ENCODE results near the gene NFATC3. TPM values are rescaled to one million over a fixed set of nuclear protein-coding genes. Genes with fewer than 3 reads are reported as not detected.
"Not testable (repeated sequence)": the region's sequence is repeated elsewhere in the genome, so short reads cannot be mapped to it uniquely, and the experiment has no call there.

NFATC3 gene
- total RNA-seq, 1 donor from 2014 or later, result 20.9 TPM

GRCh38 chr16:68097088-68097487 is 11.9 kb downstream of the NFATC3 start:
- no peak overlapping the region for H3K4me3 ChIP-seq
- H3K36me3 ChIP-seq, result no peaks in the 10 kb centered on the region
- DNase-seq, result no peak
- TF ChIP-seq CTCF (IDR thresholded peaks at IDR 0.05; ENCODE audit: borderline replicate concordance), result no peak
- intact Hi-C loops (cut with micrococcal nuclease), result loop anchor here (10.0 kb wide), 1 partner anchor 108 kb away; no protein-coding TSS in a partner anchor
- H3K27ac ChIP-seq (replicated peaks), result no peak overlapping the region
- H3K27me3 ChIP-seq (ENCODE audit: low read depth), result no peaks in the 10 kb centered on the region
- no peaks in the 10 kb centered on the region for H3K9me3 ChIP-seq (replicated peaks)
- peaks cover 49% of the 10 kb centered on the region for H3K4me1 ChIP-seq

- Histone ChIP-seq H3K9me3 (replicated peaks) (no peaks in the 10 kb centered on the region), H3K36me3 (no peaks in the 10 kb centered on the region), H3K4me1 (peaks cover 42% of the 10 kb centered on the region), H3K27me3 (ENCODE audit: low read depth) (no peaks in the 10 kb centered on the region), H3K27ac (replicated peaks) (no peak overlapping the region), H3K4me3 (no peak overlapping the region)
- no peak for DNase-seq
- no peak for TF ChIP-seq CTCF (IDR thresholded peaks at IDR 0.05; ENCODE audit: borderline replicate concordance)
- intact Hi-C loops (cut with micrococcal nuclease), result loop anchor here (10.0 kb wide), 1 partner anchor 107 kb away; no protein-coding TSS in a partner anchor
Measured at GRCh38 chr16:68097895-68098294, 12.7 kb downstream of the NFATC3 start.

GRCh38 chr16:68100488-68100887 is 15.3 kb downstream of the NFATC3 start:
- H3K4me3 ChIP-seq, result no peak overlapping the region
- H3K27ac ChIP-seq (replicated peaks), result no peak overlapping the region
- no peaks in the 10 kb centered on the region for H3K27me3 ChIP-seq (ENCODE audit: low read depth)
- H3K36me3 ChIP-seq, result no peaks in the 10 kb centered on the region
- TF ChIP-seq CTCF (IDR thresholded peaks at IDR 0.05; ENCODE audit: borderline replicate concordance), result no peak
- intact Hi-C loops (cut with micrococcal nuclease), result no loop called here
- peaks cover 28% of the 10 kb centered on the region for H3K4me1 ChIP-seq
- peaks cover 7% of the 10 kb centered on the region for H3K9me3 ChIP-seq (replicated peaks)
- DNase-seq, result no peak

- no peak for DNase-seq
- TF ChIP-seq CTCF (IDR thresholded peaks at IDR 0.05; ENCODE audit: borderline replicate concordance), result no peak
- Histone ChIP-seq H3K4me3 (no peak overlapping the region), H3K4me1 (peaks cover 13% of the 10 kb centered on the region), H3K36me3 (no peaks in the 10 kb centered on the region), H3K27me3 (ENCODE audit: low read depth) (no peaks in the 10 kb centered on the region), H3K9me3 (replicated peaks) (peaks cover 35% of the 10 kb centered on the region), H3K27ac (replicated peaks) (no peak overlapping the region)
- intact Hi-C loops (cut with micrococcal nuclease), result no loop called here
Measured at GRCh38 chr16:68105611-68106010, 20.4 kb downstream of the NFATC3 start.

- H3K36me3 ChIP-seq; intact Hi-C loops (cut with micrococcal nuclease); DNase-seq; H3K27ac ChIP-seq (replicated peaks); H3K4me3 ChIP-seq; H3K27me3 ChIP-seq (ENCODE audit: low read depth): not testable (repeated sequence)
- H3K9me3 ChIP-seq (replicated peaks), result peaks cover 51% of the 10 kb centered on the region
- peaks cover 13% of the 10 kb centered on the region for H3K4me1 ChIP-seq
Measured at GRCh38 chr16:68107230-68107928, 22.2 kb downstream of the NFATC3 start.

- H3K36me3 ChIP-seq; intact Hi-C loops (cut with micrococcal nuclease); H3K4me1 ChIP-seq; H3K4me3 ChIP-seq; DNase-seq; H3K27me3 ChIP-seq (ENCODE audit: low read depth); H3K27ac ChIP-seq (replicated peaks): not testable (repeated sequence)
- H3K9me3 ChIP-seq (replicated peaks), result peaks cover 51% of the 10 kb centered on the region
Measured at GRCh38 chr16:68109156-68109555, 24.0 kb downstream of the NFATC3 start.

GRCh38 chr16:68110611-68111010 is 25.4 kb downstream of the NFATC3 start:
- H3K36me3 ChIP-seq; DNase-seq; H3K27ac ChIP-seq (replicated peaks); H3K27me3 ChIP-seq (ENCODE audit: low read depth); H3K4me3 ChIP-seq; intact Hi-C loops (cut with micrococcal nuclease): not testable (repeated sequence)
- Histone ChIP-seq H3K4me1 (peaks cover 14% of the 10 kb centered on the region), H3K9me3 (replicated peaks) (peaks cover 44% of the 10 kb centered on the region)

All from left ventricle myocardium inferior (tissue), 1 donor.